B cell (primary cell): ENCODE results near the gene ARL6. TPM values are rescaled to one million over a fixed set of nuclear protein-coding genes. Genes with fewer than 3 reads are reported as not detected.

Experiments
- ATAC-seq: fragments of 200-7000 bp; cut with Tn5 transposase; one replicate; pipeline ENCODE4 v1.10.0; 2021; ENCODE audit warnings: low read depth, mild to moderate bottlenecking, moderate number of reproducible peaks, moderate library complexity
- CTCF ChIA-PET: fragments of 350-600 bp; sonication (Branson Sonifier 250); formaldehyde crosslinking; loops from one replicate; lab custom pipeline; 2021; ENCODE audit warnings: antibody characterized with exemption, inconsistent platforms; lab: Charles Lee
- POLR2A ChIA-PET: fragments of 350-600 bp; sonication (Branson Sonifier 250); formaldehyde crosslinking; loops from one replicate; lab custom pipeline; 2021; ENCODE audit warnings: antibody characterized with exemption; lab: Charles Lee
- DNase-seq: peaks from one replicate; pipeline ENCODE4 v3.0.0; 2013
- H2AFZ ChIP-seq: 2 replicates; pipeline ENCODE4 v1.6.1; 2012; ENCODE audit warnings: mild to moderate bottlenecking, low read depth, low read length; ENCODE audit not compliant: insufficient read depth, poor library complexity, severe bottlenecking
- H3K27ac ChIP-seq, 2 donors: 1 replicate in 1 of 2; 2 replicates in 1 of 2; pipeline ENCODE4 v1.5.1; 2012 to 2013; ENCODE audit warnings: low read length in 2 of 2, mild to moderate bottlenecking in 2 of 2, moderate library complexity in 1 of 2
- H3K27me3 ChIP-seq, 4 experiments: fragments of 200-600 bp in 1 of 4; sonication (generic) in 1 of 4; replicated peaks in 1 of 4; 1 replicate in 2 of 4; 2 replicates in 2 of 4; pipeline versions ENCODE4 v1.6.1 to v1.7.0; 2013 to 2016; ENCODE audit warnings: low read length in 3 of 4, mild to moderate bottlenecking in 2 of 4, mixed read lengths in 1 of 4, moderate library complexity in 1 of 4; ENCODE audit not compliant: insufficient read depth in 4 of 4, control insufficient read depth in 3 of 4; ENCODE audit errors: control extremely low read depth in 1 of 4
- H3K36me3 ChIP-seq, 2 experiments: replicated peaks in 1 of 2; 1 replicate in 1 of 2; 2 replicates in 1 of 2; pipeline versions ENCODE4 v1.6.1 to v1.7.1; 2013; ENCODE audit warnings: low read length in 1 of 2; ENCODE audit not compliant: insufficient read depth in 2 of 2, control insufficient read depth in 1 of 2; ENCODE audit errors: control extremely low read depth in 1 of 2, extremely low read depth in 1 of 2
- H3K4me1 ChIP-seq, 2 donors: fragments of 200-600 bp in 1 of 2; sonication (generic) in 1 of 2; 1 replicate in 1 of 2; 2 replicates in 1 of 2; pipeline versions ENCODE4 v1.5.1 to v1.6.1; 2013 to 2017; ENCODE audit warnings: low read length in 2 of 2; ENCODE audit not compliant: control insufficient read depth in 2 of 2, insufficient read depth in 2 of 2
- H3K4me2 ChIP-seq: replicated peaks from 2 replicates; pipeline ENCODE3; 2012; ENCODE audit warnings: mild to moderate bottlenecking, low read depth, low read length; ENCODE audit not compliant: poor library complexity, severe bottlenecking
- H3K4me3 ChIP-seq, 5 experiments: fragments of 200-600 bp in 1 of 5; sonication (generic) in 1 of 5; 1 replicate in 3 of 5; 2 replicates in 2 of 5; pipeline versions ENCODE4 v1.5.1 to v1.7.0; 2011 to 2016; ENCODE audit warnings: low read length in 4 of 5, mild to moderate bottlenecking in 4 of 5, low read depth in 2 of 5, control low read depth in 1 of 5, moderate library complexity in 1 of 5; ENCODE audit not compliant: insufficient read depth in 1 of 5; ENCODE audit errors: control extremely low read depth in 1 of 5, extremely low read depth in 1 of 5
- H3K79me2 ChIP-seq: fragments of 200-600 bp; sonication (generic); one replicate; pipeline ENCODE4 v1.6.0; 2016; ENCODE audit warnings: low read length; ENCODE audit not compliant: control insufficient read depth, insufficient read depth
- H3K9ac ChIP-seq: fragments of 200-600 bp; sonication (generic); 2 replicates; pipeline ENCODE4 v1.6.1; 2017; ENCODE audit warnings: mild to moderate bottlenecking, low read length, moderate library complexity
- H3K9me3 ChIP-seq, 3 donors: one replicate each; pipeline versions ENCODE4 v1.6.1 to v1.7.1; 2013; ENCODE audit warnings: low read length in 2 of 3; ENCODE audit not compliant: control insufficient read depth in 2 of 3, insufficient read depth in 1 of 3; ENCODE audit errors: control extremely low read depth in 1 of 3
- H4K20me1 ChIP-seq: 2 replicates; pipeline ENCODE4 v1.6.0; 2012; ENCODE audit warnings: mild to moderate bottlenecking, low read length; ENCODE audit not compliant: insufficient read depth, control insufficient read depth, poor library complexity, severe bottlenecking
- H3K27ac Mint-ChIP-seq: one replicate; pipeline ENCODE4 v1.8.0; 2021; ENCODE audit warnings: mixed read lengths
- H3K27me3 Mint-ChIP-seq: one replicate; pipeline ENCODE4 v1.8.0; 2021; ENCODE audit warnings: mixed read lengths
- H3K4me1 Mint-ChIP-seq: one replicate; pipeline ENCODE4 v1.8.0; 2021; ENCODE audit warnings: mixed read lengths
- H3K4me3 Mint-ChIP-seq: one replicate; pipeline ENCODE4 v1.8.0; 2021; ENCODE audit warnings: mixed read lengths
- H3K9me3 Mint-ChIP-seq: one replicate; pipeline ENCODE4 v1.8.0; 2022; ENCODE audit warnings: mixed read lengths; ENCODE audit not compliant: insufficient read depth
- CTCF ChIP-seq: fragments of 200-600 bp; IDR thresholded peaks from one replicate; pipeline ENCODE4 v1.8.0; 2022; ENCODE audit warnings: antibody characterized with exemption, mild to moderate bottlenecking
- EZH2 ChIP-seq: IDR thresholded peaks from 2 replicates; pipeline ENCODE4 v1.6.1; 2012; ENCODE audit warnings: borderline replicate concordance, low read depth, mild to moderate bottlenecking, moderate library complexity, low read length; ENCODE audit not compliant: insufficient read depth, poor library complexity, severe bottlenecking
- WGBS: methylation state at CpG from one replicate; pipeline ENCODE4 v1.1.5; 2013; ENCODE audit warnings: missing lambda C conversion rate; ENCODE audit not compliant: insufficient coverage; 5-methylcytosine and 5-hydroxymethylcytosine counted together
- intact Hi-C: fragments of 100-400 bp; cut with micrococcal nuclease; formaldehyde crosslinking; loops from one replicate; pipeline ENCODE4 v1.10.0; 2022
- polyA plus RNA-seq: library from polyadenylated mRNA; depleted of rRNA; stranded (reverse); fragments of >200 nt; gene quantifications from 2 replicates; pipeline ENCODE4 v1.2.3, GENCODE V29; 2012
- total RNA-seq, 2 donors: library from RNA; stranded (reverse); fragments of 120-200 nt in 1 of 2; gene quantifications; 1 replicate in 1 of 2; 2 replicates in 1 of 2; pipeline versions ENCODE4 v1.2.3 to v1.2.4, GENCODE V29; 2013 to 2022

Gene ARL6
- total and polyA plus RNA-seq, 2 donors (not counting 1 experiment from before 2014, with no cell fraction given): 1.6 to 5.6 TPM

- ChIA-PET POLR2A (no interaction called here), CTCF (no interaction called here)
- no peaks in the 10 kb centered on the region for H3K9me3 ChIP-seq
- no peak overlapping the region for H3K27ac ChIP-seq
- Mint-ChIP-seq H3K27me3 (peaks cover 18% of the 10 kb centered on the region), H3K9me3 (no peaks in the 10 kb centered on the region), H3K27ac (no peak overlapping the region), H3K4me3 (no peak overlapping the region), H3K4me1 (no peaks in the 10 kb centered on the region)
- H3K4me2 ChIP-seq: no peak overlapping the region
- no peaks in the 10 kb centered on the region for H3K79me2 ChIP-seq
- intact Hi-C loops: no loop called here
- H2AFZ ChIP-seq: no peak overlapping the region
- no peaks in the 10 kb centered on the region for H3K36me3 ChIP-seq
- ATAC-seq: no peak
- no peaks in the 10 kb centered on the region for H3K4me1 ChIP-seq
- no peak for DNase-seq
- WGBS: no CpG with 5 or more reads among the region's 1 CpG
- TF ChIP-seq CTCF (no peak), EZH2 (no peak)
- no peaks in the 10 kb centered on the region for H3K27me3 ChIP-seq
- H3K9ac ChIP-seq: no peak overlapping the region
- no peak overlapping the region for H3K4me3 ChIP-seq
- H4K20me1 ChIP-seq: no peaks in the 10 kb centered on the region
These were observed 25.8 kb upstream of the ARL6 start for GRCh38 chr3:97738761-97739160.

GRCh38 chr3:97742036-97742435 is 22.5 kb upstream of the ARL6 start:
- H3K79me2 ChIP-seq: no peaks in the 10 kb centered on the region
- H3K4me1 Mint-ChIP-seq: no peaks in the 10 kb centered on the region
- no peak overlapping the region for H3K4me3 Mint-ChIP-seq
- no peaks in the 10 kb centered on the region for H4K20me1 ChIP-seq
- ChIA-PET CTCF (no interaction called here), POLR2A (no interaction called here)
- TF ChIP-seq EZH2 (no peak), CTCF (no peak)
- no peaks in the 10 kb centered on the region for H3K4me1 ChIP-seq
- H3K36me3 ChIP-seq: no peaks in the 10 kb centered on the region
- H3K9me3 ChIP-seq: no peaks in the 10 kb centered on the region
- H3K27me3 Mint-ChIP-seq: peaks cover 15% of the 10 kb centered on the region
- intact Hi-C loops: no loop called here
- WGBS: 100% methylated on average over 1 of the region's 3 CpGs
- no peak for DNase-seq
- H3K27ac Mint-ChIP-seq: no peak overlapping the region
- H3K4me2 ChIP-seq: no peak overlapping the region
- H2AFZ ChIP-seq: no peak overlapping the region
- no peak overlapping the region for H3K9ac ChIP-seq
- ATAC-seq: no peak
- H3K4me3 ChIP-seq: no peak overlapping the region
- H3K9me3 Mint-ChIP-seq: no peaks in the 10 kb centered on the region
- no peaks in the 10 kb centered on the region for H3K27me3 ChIP-seq
- no peak overlapping the region for H3K27ac ChIP-seq
